NK-92 (cell line): Measurements from ENCODE around the gene ULK1.
A peak's percentile ranks its signal among the peaks of the same experiment; 100 is the strongest.

Experiments
- DNase-seq: peaks from one replicate; lab custom pipeline; 2025; ENCODE audit not compliant: unreplicated experiment; lab: John Stamatoyannopoulos, UW

ULK1 gene

DNA sequence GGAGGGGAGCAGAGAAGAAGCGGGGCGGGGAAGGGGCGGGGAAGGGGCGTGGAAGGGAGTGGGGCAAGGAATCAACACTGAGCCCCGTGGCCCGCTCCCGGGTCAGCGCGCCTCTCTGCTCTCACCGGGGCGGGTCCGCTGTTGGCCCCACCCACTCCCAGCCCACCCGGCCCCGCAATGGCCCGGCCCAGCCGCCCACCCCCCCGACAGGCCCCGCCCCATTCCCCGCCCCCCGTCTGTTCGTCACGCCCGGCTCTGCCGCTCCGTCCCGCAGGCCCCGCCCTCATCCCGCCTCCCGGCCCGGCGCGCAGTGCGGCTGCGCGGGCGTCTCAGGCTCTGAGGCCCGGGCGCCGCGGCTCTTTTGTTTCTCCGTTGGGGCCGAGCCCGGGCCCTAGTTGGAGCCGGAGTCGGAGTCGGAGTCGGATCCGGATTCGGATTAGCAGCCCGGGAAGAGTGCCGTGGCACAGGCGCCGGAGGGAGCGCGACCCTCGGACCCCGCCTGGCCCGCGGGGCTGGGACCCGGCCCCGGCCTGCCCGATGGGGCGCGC lies at the start of gene ULK1:
ULK1 (plus strand) TSS at position 310 of the 548 bp plus-strand sequence. CDS start 380 bp downstream, outside the sequence.
- peak; percentile 56 for DNase-seq

DNA sequence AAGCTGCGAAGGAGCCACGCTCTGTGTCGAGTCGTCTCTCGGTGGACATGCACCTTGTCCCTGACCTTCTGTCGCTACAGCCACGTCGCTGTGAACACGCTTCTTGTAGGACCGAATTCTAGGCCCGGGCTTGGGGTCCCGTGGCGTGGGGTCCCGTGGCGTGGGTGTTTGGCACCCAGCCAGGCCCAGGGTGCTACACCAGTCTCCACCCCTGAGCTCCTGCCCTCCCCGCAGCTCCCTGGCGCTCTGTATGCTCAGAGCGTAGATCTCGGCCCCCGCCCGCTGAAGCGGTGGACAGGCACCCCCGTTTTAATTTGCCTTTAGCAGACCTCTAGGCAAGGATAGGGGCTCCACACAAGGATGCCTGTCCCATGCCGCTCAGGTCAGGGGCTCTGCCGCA lies 49.8 kb upstream of the ULK1 start:
- DNase-seq: no peak

GRCh38 chr12:131845121-131845520 lies 49.3 kb upstream of the ULK1 start:
- DNase-seq: no peak

- DNase-seq: no peak
Measured at GRCh38 chr12:131847456-131847855, 47.0 kb upstream of the ULK1 start.

- DNase-seq: no peak
Measured at GRCh38 chr12:131848753-131849152, 45.7 kb upstream of the ULK1 start.

GRCh38 chr12:131849700-131850553 lies 44.5 kb upstream of the ULK1 start:
- no peak for DNase-seq

DNA sequence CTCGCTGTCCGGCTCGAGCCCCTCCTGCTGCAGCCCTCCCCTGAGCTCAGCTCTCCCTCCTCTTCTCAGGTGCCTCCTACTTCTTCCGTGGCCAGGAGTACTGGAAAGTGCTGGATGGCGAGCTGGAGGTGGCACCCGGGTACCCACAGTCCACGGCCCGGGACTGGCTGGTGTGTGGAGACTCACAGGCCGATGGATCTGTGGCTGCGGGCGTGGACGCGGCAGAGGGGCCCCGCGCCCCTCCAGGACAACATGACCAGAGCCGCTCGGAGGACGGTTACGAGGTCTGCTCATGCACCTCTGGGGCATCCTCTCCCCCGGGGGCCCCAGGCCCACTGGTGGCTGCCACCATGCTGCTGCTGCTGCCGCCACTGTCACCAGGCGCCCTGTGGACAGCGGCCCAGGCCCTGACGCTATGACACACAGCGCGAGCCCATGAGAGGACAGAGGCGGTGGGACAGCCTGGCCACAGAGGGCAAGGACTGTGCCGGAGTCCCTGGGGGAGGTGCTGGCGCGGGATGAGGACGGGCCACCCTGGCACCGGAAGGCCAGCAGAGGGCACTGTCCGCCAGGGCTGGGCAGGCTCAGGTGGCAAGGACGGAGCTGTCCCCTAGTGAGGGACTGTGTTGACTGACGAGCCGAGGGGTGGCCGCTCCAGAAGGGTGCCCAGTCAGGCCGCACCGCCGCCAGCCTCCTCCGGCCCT lies 43.4 kb upstream of the ULK1 start:
- no peak for DNase-seq

GRCh38 chr12:131851741-131852550 lies 42.5 kb upstream of the ULK1 start:
- no peak for DNase-seq

- DNase-seq: no peak
Measured at GRCh38 chr12:131852551-131853299, 41.7 kb upstream of the ULK1 start.

GRCh38 chr12:131853832-131854797 lies 40.3 kb upstream of the ULK1 start:
- no peak for DNase-seq

- DNase-seq: no peak
Measured at GRCh38 chr12:131854861-131855476, 39.5 kb upstream of the ULK1 start.

- DNase-seq: no peak
Measured at GRCh38 chr12:131855521-131856142, 38.8 kb upstream of the ULK1 start.

DNA sequence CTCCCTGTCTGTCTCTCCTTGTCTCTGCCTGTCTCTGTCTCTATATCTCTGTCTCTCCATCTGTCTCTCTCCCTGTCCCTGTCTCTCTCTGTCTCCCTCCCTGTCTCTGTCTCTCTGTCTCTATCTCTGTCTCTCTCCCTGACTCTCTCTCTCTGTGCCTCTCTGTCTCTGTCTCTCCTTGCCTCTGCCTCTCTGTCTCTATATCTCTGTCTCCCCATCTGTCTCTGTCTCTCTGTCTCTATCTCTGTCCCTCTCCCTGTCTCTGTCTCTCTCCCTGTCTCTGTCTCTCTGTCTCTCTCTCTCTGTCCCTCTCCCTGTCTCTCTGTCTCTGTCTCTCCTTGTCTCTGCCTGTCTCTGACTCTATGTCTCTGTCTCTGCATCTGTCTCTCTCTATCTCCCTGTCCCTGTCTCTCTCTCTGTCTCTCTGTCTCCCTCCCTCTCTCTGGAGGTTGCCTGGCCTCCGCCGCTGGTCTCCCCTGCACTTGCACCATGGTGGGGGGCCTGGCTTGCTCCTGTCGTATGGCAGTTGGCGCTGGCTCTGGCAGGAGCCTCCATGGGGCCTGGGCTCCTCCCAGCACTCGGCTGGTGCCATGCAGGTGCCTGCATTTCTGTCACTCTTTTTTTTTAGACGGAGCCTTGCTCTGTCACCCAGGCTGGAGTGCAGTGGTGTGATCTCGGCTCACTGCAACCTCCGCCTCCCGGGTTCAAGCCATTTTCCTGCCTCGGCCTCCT lies 37.9 kb upstream of the ULK1 start:
- no peak for DNase-seq

DNA sequence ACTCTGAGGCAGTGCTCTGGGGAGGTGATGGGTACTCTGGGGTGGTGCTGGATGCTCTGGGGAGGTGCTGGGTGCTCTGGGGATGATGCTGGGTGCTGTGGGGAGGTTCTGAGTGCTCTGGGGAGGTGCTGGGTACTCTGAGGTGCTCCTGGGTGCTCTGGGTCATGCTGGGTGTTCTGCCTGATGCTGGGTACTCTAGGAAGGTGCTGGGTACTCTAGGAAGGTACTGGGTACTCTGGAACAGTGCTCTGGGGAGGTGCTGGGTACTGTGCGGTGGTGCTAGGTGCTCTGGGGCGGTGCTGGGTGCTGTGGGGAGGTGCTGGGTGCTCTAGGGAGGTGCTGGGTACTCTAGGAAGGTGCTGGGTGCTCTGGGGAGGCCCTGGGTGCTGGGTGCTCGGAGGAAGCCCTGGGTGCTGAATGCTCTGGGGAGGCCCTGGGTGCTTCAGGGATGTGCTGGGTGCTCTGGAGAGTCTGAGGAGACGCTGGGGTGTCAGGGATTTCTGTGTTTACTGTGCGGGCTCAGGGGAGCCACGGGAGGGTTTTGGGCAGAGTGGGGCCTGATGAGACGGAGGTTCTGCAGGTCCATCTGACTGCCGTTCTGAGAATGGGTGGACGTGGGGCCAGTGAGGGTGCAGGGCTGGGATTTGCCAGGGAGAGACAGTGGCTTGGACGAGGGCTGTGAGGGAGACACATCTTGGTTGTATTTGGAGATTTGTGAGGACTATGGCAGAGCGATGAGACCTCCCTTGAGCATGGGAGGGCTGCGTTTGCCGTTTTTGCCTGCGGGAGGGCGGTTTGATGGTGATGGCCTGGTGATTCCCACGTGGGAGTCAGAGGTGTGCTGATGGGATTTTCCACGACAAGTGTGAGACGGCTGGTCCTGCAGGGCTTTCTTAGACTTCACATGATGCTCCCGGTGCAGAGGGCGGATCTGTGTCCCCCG lies 36.2 kb upstream of the ULK1 start:
- no peak for DNase-seq

- no peak for DNase-seq
Measured at GRCh38 chr12:131860472-131861260, 33.8 kb upstream of the ULK1 start.
